HCT116 (cell line): ENCODE measurements around the gene AMDHD1. TPM values are rescaled to one million over a fixed set of nuclear protein-coding genes. Genes with fewer than 3 reads are reported as not detected.
A peak's percentile ranks its signal among the peaks of the same experiment; 100 is the strongest.

ENCODE experiments used
- ATAC-seq: fragments of 200-7000 bp; cut with Tn5 transposase; 2 replicates; pipeline ENCODE4 v1.9.1; 2020; ENCODE audit warnings: mild to moderate bottlenecking, moderate library complexity
- BruUV-seq: library from RNA; stranded (reverse); fragments of 400-500 nt; replicated peaks from 2 replicates; lab custom pipeline; 2021; lab: Mats Ljungman, UMichigan
- CTCF ChIA-PET: fragments of 300-600 bp; sonication (Branson Sonifier 250); formaldehyde crosslinking; loops from one replicate; lab custom pipeline; 2021; ENCODE audit warnings: antibody characterized with exemption; lab: Charles Lee
- POLR2A ChIA-PET: fragments of 300-600, 350-600 bp; sonication (Branson Sonifier 250); formaldehyde crosslinking; loops from one replicate; lab custom pipeline; 2021; ENCODE audit warnings: antibody characterized with exemption; lab: Charles Lee
- RAD21 ChIA-PET, 2 experiments: fragments of 300-600 bp; sonication (Branson Sonifier 250); formaldehyde crosslinking; loops; one replicate each; lab custom pipeline; 2023; ENCODE audit warnings: low total read pairs in 2 of 2; ENCODE audit not compliant: uncharacterized antibody in 2 of 2, unreplicated experiment in 2 of 2, low non-redundant PET in 1 of 2; lab: Charles Lee
- DNase-seq: peaks from one replicate; pipeline ENCODE4 v3.0.0-alpha.2; 2010; ENCODE audit warnings: low read depth, low spot score
- H2AFZ ChIP-seq: fragments of 200-600 bp; shearing (Covaris generic), sonication (generic); 2 replicates; pipeline ENCODE4 v1.6.1; 2017; ENCODE audit warnings: low read depth, mixed run types, mixed read lengths, antibody characterized with exemption, low read length; ENCODE audit not compliant: poor library complexity, severe bottlenecking
- H3K27ac ChIP-seq: 2 replicates; pipeline ENCODE4 v1.5.1; 2012; ENCODE audit warnings: low read depth, low read length
- H3K27me3 ChIP-seq: fragments of 200-600 bp; sonication (generic); 2 replicates; pipeline ENCODE4 v1.6.1; 2016; ENCODE audit warnings: mixed run types, low read length, mixed read lengths; ENCODE audit not compliant: insufficient read depth
- H3K36me3 ChIP-seq, 2 experiments: fragments of 200-500 bp in 1 of 2; fragments of 200-600 bp in 1 of 2; sonication (Bioruptor generic) in 1 of 2; sonication (generic) in 1 of 2; 2 replicates each; pipeline versions ENCODE4 v1.5.1 to v1.6.1; 2014 to 2016; ENCODE audit warnings: low read length in 2 of 2, inconsistent platforms in 1 of 2, mixed read lengths in 1 of 2, mixed run types in 1 of 2; ENCODE audit not compliant: insufficient read depth in 2 of 2, control insufficient read depth in 1 of 2
- H3K4me1 ChIP-seq, 2 experiments: fragments of 200-600 bp in 1 of 2; sonication (generic) in 1 of 2; 2 replicates each; pipeline versions ENCODE4 v1.5.1 to v1.6.1; 2012 to 2017; ENCODE audit warnings: low read length in 2 of 2, inconsistent platforms in 1 of 2, mild to moderate bottlenecking in 1 of 2, mixed read lengths in 1 of 2, mixed run types in 1 of 2, moderate library complexity in 1 of 2; ENCODE audit not compliant: insufficient read depth in 2 of 2, control insufficient read depth in 1 of 2
- H3K4me2 ChIP-seq: fragments of 200-600 bp; sonication (generic); 2 replicates; pipeline ENCODE4 v1.6.1; 2017; ENCODE audit warnings: mixed run types, low read length, mixed read lengths
- H3K4me3 ChIP-seq, 2 experiments: fragments of 200-600 bp in 1 of 2; sonication (generic) in 1 of 2; replicated peaks in 1 of 2; 2 replicates each; pipeline ENCODE4 v1.5.1; 2011 to 2016; ENCODE audit warnings: low read length in 2 of 2, control low read depth in 1 of 2, low read depth in 1 of 2, mild to moderate bottlenecking in 1 of 2, mixed read lengths in 1 of 2, mixed run types in 1 of 2
- H3K79me2 ChIP-seq: fragments of 200-600 bp; sonication (generic); 2 replicates; pipeline ENCODE4 v1.6.1; 2017; ENCODE audit warnings: mild to moderate bottlenecking, mixed run types, low read length, moderate library complexity, mixed read lengths; ENCODE audit not compliant: insufficient read depth
- H3K9ac ChIP-seq: fragments of 200-600 bp; sonication (generic); 2 replicates; pipeline ENCODE4 v1.6.1; 2016; ENCODE audit warnings: low read length, mixed read lengths
- H3K9me2 ChIP-seq: fragments of 200-600 bp; sonication (generic), shearing (Covaris generic); 2 replicates; pipeline ENCODE4 v1.6.1; 2017; ENCODE audit warnings: mixed run types, mild to moderate bottlenecking, moderate library complexity; ENCODE audit not compliant: insufficient read depth
- H3K9me3 ChIP-seq, 2 experiments: fragments of 200-500 bp in 1 of 2; fragments of 200-600 bp in 1 of 2; sonication (Bioruptor generic) in 1 of 2; sonication (generic) in 1 of 2; 2 replicates each; pipeline ENCODE4 v1.6.1; 2014 to 2017; ENCODE audit warnings: low read length in 2 of 2, mixed read lengths in 2 of 2, inconsistent platforms in 1 of 2, low read depth in 1 of 2, mild to moderate bottlenecking in 1 of 2, mixed run types in 1 of 2, moderate library complexity in 1 of 2; ENCODE audit not compliant: control insufficient read depth in 1 of 2, insufficient read depth in 1 of 2
- H4K20me1 ChIP-seq: fragments of 200-600 bp; sonication (generic), shearing (Covaris generic); 2 replicates; pipeline ENCODE4 v1.6.1; 2017; ENCODE audit warnings: mixed run types, mild to moderate bottlenecking, moderate library complexity; ENCODE audit not compliant: insufficient read depth
- EGR1 ChIP-seq: IDR thresholded peaks from 2 replicates; pipeline ENCODE4 v1.6.1; 2012; ENCODE audit warnings: low read depth
- RAD21 ChIP-seq: IDR thresholded peaks from 2 replicates; pipeline ENCODE4 v1.6.1; 2012; ENCODE audit warnings: low read depth, mild to moderate bottlenecking
- intact Hi-C: fragments of 100-400 bp; cut with micrococcal nuclease; formaldehyde crosslinking; loops from 2 replicates; pipeline ENCODE4 v1.10.0; 2022
- total RNA-seq: library from RNA; stranded (reverse); gene quantifications from one replicate; pipeline ENCODE4 v1.2.1, GENCODE V29; 2021; ENCODE audit not compliant: unreplicated experiment
- TF ChIP-seq, protein P1 (sequence below), 3 experiments: fragments of 200-600 bp in 1 of 3; sonication (generic) in 1 of 3; IDR thresholded peaks in 2 of 3; conservative IDR thresholded peaks in 1 of 3; 2 replicates each; pipeline ENCODE4 v1.5.1; 2012 to 2017; ENCODE audit warnings: low read depth in 2 of 3, low read length in 2 of 3, antibody characterized with exemption in 1 of 3, borderline replicate concordance in 1 of 3, control low read depth in 1 of 3, mild to moderate bottlenecking in 1 of 3, mixed read lengths in 1 of 3, mixed run types in 1 of 3, moderate library complexity in 1 of 3; ENCODE audit not compliant: insufficient read depth in 1 of 3
- TF ChIP-seq, protein P2 (sequence below): IDR thresholded peaks from 2 replicates; pipeline ENCODE4 v1.6.1; 2012; ENCODE audit warnings: low read depth

AMDHD1 gene
- total RNA-seq, 1 experiment from 2014 or later, result 3.0 TPM

DNA sequence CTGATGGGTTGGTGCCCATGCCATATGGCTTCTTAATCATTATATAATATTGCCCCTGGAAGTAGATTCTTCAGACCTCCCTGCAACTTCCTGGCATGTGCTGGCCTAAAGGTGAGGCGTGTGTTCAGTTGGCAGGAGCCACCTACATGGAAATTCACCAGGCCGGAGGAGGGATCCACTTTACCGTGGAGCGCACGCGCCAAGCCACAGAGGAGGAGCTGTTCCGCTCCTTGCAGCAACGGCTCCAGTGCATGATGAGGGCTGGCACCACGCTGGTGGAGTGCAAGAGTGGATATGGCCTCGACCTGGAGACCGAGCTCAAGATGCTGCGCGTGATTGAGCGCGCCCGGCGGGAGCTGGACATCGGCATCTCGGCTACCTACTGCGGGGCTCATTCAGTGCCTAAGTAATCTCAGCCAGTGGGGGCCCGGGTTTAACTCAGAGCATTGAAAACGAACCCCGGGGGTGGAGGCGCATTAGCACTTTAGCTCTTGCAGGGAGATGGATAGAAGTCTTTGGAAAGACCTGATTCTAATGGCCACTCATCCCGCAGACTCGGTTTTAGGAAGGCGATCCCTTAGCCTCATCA, 13.5 kb downstream of the AMDHD1 start (continued):
- TF ChIP-seq EGR1, result no peak

DNA sequence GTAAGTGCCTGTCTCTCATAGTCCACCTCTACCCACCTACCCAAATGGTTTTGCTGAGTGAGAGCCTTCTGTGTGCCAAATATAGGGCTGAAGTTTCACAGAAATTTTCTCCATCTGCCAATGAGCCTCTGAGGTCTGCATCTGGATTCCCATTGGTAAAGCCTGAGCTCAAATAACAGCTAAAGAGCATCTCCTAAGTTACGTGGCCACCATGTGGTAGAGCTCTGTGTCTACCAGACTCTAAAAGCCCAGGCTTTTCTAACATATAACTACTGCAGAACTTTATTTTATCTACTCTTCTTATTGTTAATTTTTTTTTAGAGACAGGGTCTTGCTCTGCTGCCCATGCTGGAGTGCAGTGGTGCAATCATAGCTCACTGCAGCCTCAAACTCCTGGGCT, 16.0 kb downstream of the AMDHD1 start:
- intact Hi-C loops, result loop anchor here (2.0 kb wide), 1 partner anchor 40 kb away; no protein-coding TSS in a partner anchor
- H3K4me2 ChIP-seq, result no peak overlapping the region
- ATAC-seq, result peak; percentile 84
- no peaks in the 10 kb centered on the region for H3K9me3 ChIP-seq
- no peaks in the 10 kb centered on the region for H4K20me1 ChIP-seq
- peak; percentile 29 for DNase-seq
- POLR2A ChIA-PET, result no interaction called here
- H3K4me1 ChIP-seq, result no peaks in the 10 kb centered on the region
- no peak overlapping the region for H3K4me3 ChIP-seq
- H3K27me3 ChIP-seq, result no peaks in the 10 kb centered on the region
- CTCF ChIA-PET, result interaction anchor here (0.9 to 1.4 kb wide), 6 partner anchors 39 to 384 kb away, joined by 3 to 10 read pairs (median 4); no protein-coding TSS in a partner anchor
- no TSS peak for BruUV-seq
- TF ChIP-seq, protein P1, sequence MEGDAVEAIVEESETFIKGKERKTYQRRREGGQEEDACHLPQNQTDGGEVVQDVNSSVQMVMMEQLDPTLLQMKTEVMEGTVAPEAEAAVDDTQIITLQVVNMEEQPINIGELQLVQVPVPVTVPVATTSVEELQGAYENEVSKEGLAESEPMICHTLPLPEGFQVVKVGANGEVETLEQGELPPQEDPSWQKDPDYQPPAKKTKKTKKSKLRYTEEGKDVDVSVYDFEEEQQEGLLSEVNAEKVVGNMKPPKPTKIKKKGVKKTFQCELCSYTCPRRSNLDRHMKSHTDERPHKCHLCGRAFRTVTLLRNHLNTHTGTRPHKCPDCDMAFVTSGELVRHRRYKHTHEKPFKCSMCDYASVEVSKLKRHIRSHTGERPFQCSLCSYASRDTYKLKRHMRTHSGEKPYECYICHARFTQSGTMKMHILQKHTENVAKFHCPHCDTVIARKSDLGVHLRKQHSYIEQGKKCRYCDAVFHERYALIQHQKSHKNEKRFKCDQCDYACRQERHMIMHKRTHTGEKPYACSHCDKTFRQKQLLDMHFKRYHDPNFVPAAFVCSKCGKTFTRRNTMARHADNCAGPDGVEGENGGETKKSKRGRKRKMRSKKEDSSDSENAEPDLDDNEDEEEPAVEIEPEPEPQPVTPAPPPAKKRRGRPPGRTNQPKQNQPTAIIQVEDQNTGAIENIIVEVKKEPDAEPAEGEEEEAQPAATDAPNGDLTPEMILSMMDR (IDR thresholded peaks at IDR 0.05 in 2 of 3, conservative IDR thresholded peaks at IDR 0.05 in 1 of 3; ENCODE audit: borderline replicate concordance in 1 of 3, insufficient read depth in 1 of 3, low read depth in 2 of 3, low read length in 2 of 3), result peak in 2 of 3 experiments; percentile 36 to 41; a peak in 3 of 6 replicates
- TF ChIP-seq, protein P2, sequence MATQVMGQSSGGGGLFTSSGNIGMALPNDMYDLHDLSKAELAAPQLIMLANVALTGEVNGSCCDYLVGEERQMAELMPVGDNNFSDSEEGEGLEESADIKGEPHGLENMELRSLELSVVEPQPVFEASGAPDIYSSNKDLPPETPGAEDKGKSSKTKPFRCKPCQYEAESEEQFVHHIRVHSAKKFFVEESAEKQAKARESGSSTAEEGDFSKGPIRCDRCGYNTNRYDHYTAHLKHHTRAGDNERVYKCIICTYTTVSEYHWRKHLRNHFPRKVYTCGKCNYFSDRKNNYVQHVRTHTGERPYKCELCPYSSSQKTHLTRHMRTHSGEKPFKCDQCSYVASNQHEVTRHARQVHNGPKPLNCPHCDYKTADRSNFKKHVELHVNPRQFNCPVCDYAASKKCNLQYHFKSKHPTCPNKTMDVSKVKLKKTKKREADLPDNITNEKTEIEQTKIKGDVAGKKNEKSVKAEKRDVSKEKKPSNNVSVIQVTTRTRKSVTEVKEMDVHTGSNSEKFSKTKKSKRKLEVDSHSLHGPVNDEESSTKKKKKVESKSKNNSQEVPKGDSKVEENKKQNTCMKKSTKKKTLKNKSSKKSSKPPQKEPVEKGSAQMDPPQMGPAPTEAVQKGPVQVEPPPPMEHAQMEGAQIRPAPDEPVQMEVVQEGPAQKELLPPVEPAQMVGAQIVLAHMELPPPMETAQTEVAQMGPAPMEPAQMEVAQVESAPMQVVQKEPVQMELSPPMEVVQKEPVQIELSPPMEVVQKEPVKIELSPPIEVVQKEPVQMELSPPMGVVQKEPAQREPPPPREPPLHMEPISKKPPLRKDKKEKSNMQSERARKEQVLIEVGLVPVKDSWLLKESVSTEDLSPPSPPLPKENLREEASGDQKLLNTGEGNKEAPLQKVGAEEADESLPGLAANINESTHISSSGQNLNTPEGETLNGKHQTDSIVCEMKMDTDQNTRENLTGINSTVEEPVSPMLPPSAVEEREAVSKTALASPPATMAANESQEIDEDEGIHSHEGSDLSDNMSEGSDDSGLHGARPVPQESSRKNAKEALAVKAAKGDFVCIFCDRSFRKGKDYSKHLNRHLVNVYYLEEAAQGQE, result no peak
- peak; percentile 70 for TF ChIP-seq RAD21
- TF ChIP-seq, all 23 proteins: peak for 2
- no peaks in the 10 kb centered on the region for H3K79me2 ChIP-seq
- RAD21 ChIA-PET, result interaction anchor here (0.8 to 1.1 kb wide), 2 partner anchors 41 kb away, joined by 3 to 4 read pairs; no protein-coding TSS in a partner anchor
- H3K9me2 ChIP-seq, result no peaks in the 10 kb centered on the region
- no peak overlapping the region for H3K27ac ChIP-seq
- no peaks in the 10 kb centered on the region for H3K36me3 ChIP-seq
- no peak overlapping the region for H3K9ac ChIP-seq
- H2AFZ ChIP-seq, result no peak overlapping the region
